Endothelial cell of umbilical vein (primary cell): ENCODE measurements around the gene HSPB2. TPM values are rescaled to one million over a fixed set of nuclear protein-coding genes. Genes with fewer than 3 reads are reported as not detected.
"Not testable (repeated sequence)": the region's sequence is repeated elsewhere in the genome, so short reads cannot be mapped to it uniquely, and the experiment has no call there.

Source experiments
- BruUV-seq: library from RNA; stranded (reverse); fragments of 400-500 nt; replicated peaks from 2 replicates; lab custom pipeline; 2021; lab: Mats Ljungman, UMichigan
- CTCF ChIA-PET: fragments of 300-600, 350-600 bp; sonication (Branson Sonifier 250); formaldehyde crosslinking; loops from one replicate; lab custom pipeline; 2021; ENCODE audit warnings: antibody characterized with exemption, inconsistent platforms; lab: Charles Lee
- POLR2A ChIA-PET: fragments of 300-600, 350-600 bp; sonication (Branson Sonifier 250); formaldehyde crosslinking; loops from one replicate; lab custom pipeline; 2021; ENCODE audit warnings: antibody characterized with exemption, inconsistent platforms; lab: Charles Lee
- DNase-seq: peaks from one replicate; pipeline ENCODE4 v3.0.0-alpha.2; 2011; ENCODE audit warnings: low read depth, low spot score
- FAIRE-seq: peaks from 2 replicates; lab custom pipeline; 2011; peaks lifted over from hg19 to GRCh38; lab: Jason Lieb, UNC
- H2AFZ ChIP-seq: 2 replicates; pipeline ENCODE4 v1.6.0; 2012; ENCODE audit warnings: low read depth, low read length, control low read depth, inconsistent platforms
- H3K27ac ChIP-seq: 2 replicates; pipeline ENCODE4 v1.5.1; 2011; ENCODE audit warnings: low read depth, mild to moderate bottlenecking, control low read depth, low read length, moderate library complexity; ENCODE audit not compliant: insufficient read depth
- H3K27me3 ChIP-seq, 2 experiments: 2 replicates each; pipeline versions ENCODE4 v1.6.0 to v1.6.1; 2011; ENCODE audit warnings: low read length in 2 of 2, mixed read lengths in 1 of 2; ENCODE audit not compliant: control insufficient read depth in 2 of 2, insufficient read depth in 2 of 2
- H3K36me3 ChIP-seq, 2 experiments: 2 replicates in 1 of 2; 3 replicates in 1 of 2; pipeline ENCODE4 v1.5.1; 2011; ENCODE audit warnings: low read length in 2 of 2, mild to moderate bottlenecking in 1 of 2, moderate library complexity in 1 of 2; ENCODE audit not compliant: control insufficient read depth in 2 of 2, insufficient read depth in 2 of 2; ENCODE audit errors: extremely low read depth in 1 of 2
- H3K4me1 ChIP-seq: 3 replicates; pipeline ENCODE4 v1.5.1; 2011; ENCODE audit warnings: mild to moderate bottlenecking, low read length; ENCODE audit not compliant: control insufficient read depth, insufficient read depth; ENCODE audit errors: extremely low read depth
- H3K4me2 ChIP-seq: 2 replicates; pipeline ENCODE4 v1.6.1; 2011; ENCODE audit warnings: low read length, control low read depth, mixed read lengths; ENCODE audit not compliant: insufficient read depth
- H3K4me3 ChIP-seq, 3 experiments: fragments of 200-600 bp in 1 of 3; sonication (generic), shearing (Covaris generic) in 1 of 3; replicated peaks in 1 of 3; 2 replicates each; pipeline ENCODE4 v1.5.1; 2011 to 2016; ENCODE audit warnings: control low read depth in 3 of 3, low read length in 3 of 3, mild to moderate bottlenecking in 2 of 3, inconsistent platforms in 1 of 3, low read depth in 1 of 3, moderate library complexity in 1 of 3; ENCODE audit not compliant: insufficient read depth in 1 of 3
- H3K79me2 ChIP-seq: 2 replicates; pipeline ENCODE4 v1.6.0; 2012; ENCODE audit warnings: low read length, inconsistent platforms; ENCODE audit not compliant: control insufficient read depth, insufficient read depth
- H3K9ac ChIP-seq: replicated peaks from 2 replicates; pipeline ENCODE3; 2011; ENCODE audit warnings: low read length, control low read depth; ENCODE audit not compliant: insufficient read depth; ENCODE audit errors: extremely low read depth
- H3K9me1 ChIP-seq: replicated peaks from 3 replicates; pipeline ENCODE4 v1.6.0; 2011; ENCODE audit warnings: mild to moderate bottlenecking, low read length; ENCODE audit not compliant: control insufficient read depth, insufficient read depth; ENCODE audit errors: extremely low read depth
- H3K9me3 ChIP-seq: replicated peaks from 2 replicates; pipeline ENCODE4 v1.5.1; 2012; ENCODE audit warnings: low read length, inconsistent platforms; ENCODE audit not compliant: control insufficient read depth, insufficient read depth
- H4K20me1 ChIP-seq: replicated peaks from 2 replicates; pipeline ENCODE3; 2011; ENCODE audit warnings: mild to moderate bottlenecking, low read length; ENCODE audit not compliant: control insufficient read depth, insufficient read depth; ENCODE audit errors: extremely low read depth
- CTCF ChIP-seq, 2 donors: IDR thresholded peaks; 1 replicate in 1 of 2; 2 replicates in 1 of 2; pipeline ENCODE4 v1.5.1; 2011; ENCODE audit warnings: low read length in 2 of 2, mild to moderate bottlenecking in 2 of 2, moderate library complexity in 2 of 2, control low read depth in 1 of 2, inconsistent platforms in 1 of 2, low read depth in 1 of 2; ENCODE audit not compliant: insufficient read depth in 1 of 2; ENCODE audit errors: extremely low read depth in 1 of 2
- EZH2 ChIP-seq: IDR thresholded peaks from 2 replicates; pipeline ENCODE4 v1.6.1; 2012; ENCODE audit warnings: borderline replicate concordance, low read depth, mild to moderate bottlenecking, moderate library complexity, low read length, inconsistent platforms; ENCODE audit not compliant: severe bottlenecking
- FOS ChIP-seq: IDR thresholded peaks from 2 replicates; pipeline ENCODE4 v1.6.1; 2011; ENCODE audit warnings: mild to moderate bottlenecking, low read length, moderate library complexity, borderline replicate concordance; ENCODE audit not compliant: insufficient read depth
- GATA2 ChIP-seq: IDR thresholded peaks from 2 replicates; pipeline ENCODE4 v1.7.0; 2011; ENCODE audit warnings: low read depth, mild to moderate bottlenecking, moderate library complexity, mixed read lengths, low read length; ENCODE audit not compliant: insufficient read length, insufficient read depth
- JUN ChIP-seq: IDR thresholded peaks from 2 replicates; pipeline ENCODE4 v1.6.1; 2011; ENCODE audit warnings: borderline replicate concordance, low read depth; ENCODE audit not compliant: insufficient read length, insufficient read depth
- MAX ChIP-seq: IDR thresholded peaks from 2 replicates; pipeline ENCODE4 v1.6.1; 2011; ENCODE audit not compliant: insufficient read depth, insufficient read length
- MYC ChIP-seq: IDR thresholded peaks from one replicate; pipeline ENCODE4 v1.6.1; 2011; ENCODE audit warnings: mild to moderate bottlenecking, low read depth, low read length
- POLR2A ChIP-seq: IDR thresholded peaks from 2 replicates; pipeline ENCODE4 v1.6.1; 2012; ENCODE audit warnings: low read depth, mild to moderate bottlenecking, control low read depth, low read length
- POLR2AphosphoS5 ChIP-seq: IDR thresholded peaks from 2 replicates; pipeline ENCODE4 v1.6.1; 2012; ENCODE audit warnings: low read depth, mild to moderate bottlenecking, control low read depth, low read length, moderate library complexity; ENCODE audit not compliant: insufficient read depth
- dilution Hi-C: fragments of 300-500 bp; cut with MboI; formaldehyde crosslinking; loops from one replicate; pipeline ENCODE4 v1.15.0; 2019; ENCODE audit warnings: low sequenced_read_pairs; ENCODE audit not compliant: extremely low pct_ligation_motif_present
- intact Hi-C: fragments of 100-400 bp; cut with micrococcal nuclease; formaldehyde crosslinking; loops from one replicate; pipeline ENCODE4 v1.10.0; 2022
- polyA plus RNA-seq, 4 experiments: library from polyadenylated mRNA; depleted of rRNA in 3 of 4; stranded (reverse) in 3 of 4; unstranded in 1 of 4; fragments of >200 nt; gene quantifications; 2 replicates each; pipeline versions ENCODE4 v1.2.1 to v1.2.3, GENCODE V29; 2011 to 2012; ENCODE audit warnings: missing spikeins in 1 of 4
- total RNA-seq: library from RNA; stranded (reverse); gene quantifications from 2 replicates; pipeline ENCODE4 v1.2.3, GENCODE V29; 2021

HSPB2 gene
- total and polyA plus RNA-seq, 2 donors (not counting 3 experiments of a cell fraction or from before 2014, with no cell fraction given): not detected

- H3K4me1 ChIP-seq: peaks cover 21% of the 10 kb centered on the region
- H3K9ac ChIP-seq: no peak overlapping the region
- H3K79me2 ChIP-seq: no peaks in the 10 kb centered on the region
- peak overlapping the region; percentile 50 for H2AFZ ChIP-seq
- no peak for FAIRE-seq
- no peak overlapping the region for H3K4me2 ChIP-seq
- H3K27me3 ChIP-seq: no peaks in the 10 kb centered on the region
- H3K36me3 ChIP-seq: no peaks in the 10 kb centered on the region
- no peaks in the 10 kb centered on the region for H4K20me1 ChIP-seq
- POLR2A ChIA-PET: no interaction called here
- no peak for DNase-seq
- no peaks in the 10 kb centered on the region for H3K9me1 ChIP-seq
- no TSS peak for BruUV-seq
- intact Hi-C loops: no loop called here
- CTCF ChIA-PET: interaction anchor here (1.1 to 2.9 kb wide), 5 partner anchors 11 to 100 kb away, joined by 3 to 22 read pairs (median 8); partner anchors contain the start of gene ALG9
- TF ChIP-seq CTCF (IDR thresholded peaks at IDR 0.05; ENCODE audit: extremely low read depth in 1 of 2, insufficient read depth in 1 of 2, low read depth in 1 of 2, low read length in 2 of 2) (no peak), POLR2AphosphoS5 (no peak), MAX (no peak), FOS (no peak), JUN (no peak), MYC (no peak), POLR2A (no peak), EZH2 (no peak), GATA2 (no peak)
- H3K27ac ChIP-seq: no peak overlapping the region
- no peaks in the 10 kb centered on the region for H3K9me3 ChIP-seq
- dilution Hi-C loops: no loop called here
- no peak overlapping the region for H3K4me3 ChIP-seq
Measured at GRCh38 chr11:111882202-111882601, 30.3 kb upstream of the HSPB2 start.

- POLR2A ChIA-PET, FAIRE-seq: not testable (repeated sequence)
Measured at GRCh38 chr11:111885053-111885452, 27.5 kb upstream of the HSPB2 start.

More at GRCh38 chr11:111885053-111885452, 27.5 kb upstream of the HSPB2 start:
- H3K27ac ChIP-seq, H4K20me1 ChIP-seq, H3K9ac ChIP-seq, H3K4me2 ChIP-seq, H2AFZ ChIP-seq, H3K79me2 ChIP-seq, intact Hi-C loops, H3K9me1 ChIP-seq, CTCF ChIA-PET, H3K36me3 ChIP-seq, BruUV-seq, DNase-seq, dilution Hi-C loops, H3K4me3 ChIP-seq, H3K27me3 ChIP-seq, H3K9me3 ChIP-seq: not testable (repeated sequence)
- H3K4me1 ChIP-seq: peaks cover 10% of the 10 kb centered on the region
